Lower leg skin (tissue), 3 donors: ENCODE data around the gene LMNTD1.

Source experiments
- POLR2A ChIP-seq, 2 donors: fragments of 450-650 bp; IDR thresholded peaks; one replicate each; pipeline ENCODE4 v1.6.1; 2016 to 2017; ENCODE audit warnings: antibody characterized with exemption in 2 of 2, mild to moderate bottlenecking in 1 of 2, moderate library complexity in 1 of 2
- TF ChIP-seq, protein P1 (sequence below), 3 donors: fragments of 450-650 bp; IDR thresholded peaks; one replicate each; pipeline ENCODE4 v1.5.1; 2016; ENCODE audit warnings: antibody characterized with exemption in 3 of 3, mild to moderate bottlenecking in 3 of 3, moderate library complexity in 2 of 3

DNA sequence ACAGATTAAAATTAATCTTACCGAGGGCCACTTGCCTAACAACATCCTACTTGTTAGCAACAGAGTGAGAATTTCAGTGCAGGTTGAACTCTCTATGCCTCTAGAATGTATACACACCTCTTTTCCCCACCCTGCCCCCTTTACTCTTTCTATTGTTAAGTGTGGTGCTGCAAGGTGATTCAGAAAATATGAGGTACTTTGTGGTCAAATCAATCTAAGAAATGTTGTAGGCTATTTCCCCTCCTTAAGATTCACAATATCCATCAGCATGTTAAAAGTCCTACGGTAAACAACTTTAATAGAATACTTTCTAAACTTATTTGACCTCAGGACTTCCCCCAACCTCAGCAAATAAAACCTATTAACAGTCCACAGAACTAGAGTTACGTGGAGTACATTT, 106.0 kb downstream of the LMNTD1 start:
- TF ChIP-seq, protein P1, sequence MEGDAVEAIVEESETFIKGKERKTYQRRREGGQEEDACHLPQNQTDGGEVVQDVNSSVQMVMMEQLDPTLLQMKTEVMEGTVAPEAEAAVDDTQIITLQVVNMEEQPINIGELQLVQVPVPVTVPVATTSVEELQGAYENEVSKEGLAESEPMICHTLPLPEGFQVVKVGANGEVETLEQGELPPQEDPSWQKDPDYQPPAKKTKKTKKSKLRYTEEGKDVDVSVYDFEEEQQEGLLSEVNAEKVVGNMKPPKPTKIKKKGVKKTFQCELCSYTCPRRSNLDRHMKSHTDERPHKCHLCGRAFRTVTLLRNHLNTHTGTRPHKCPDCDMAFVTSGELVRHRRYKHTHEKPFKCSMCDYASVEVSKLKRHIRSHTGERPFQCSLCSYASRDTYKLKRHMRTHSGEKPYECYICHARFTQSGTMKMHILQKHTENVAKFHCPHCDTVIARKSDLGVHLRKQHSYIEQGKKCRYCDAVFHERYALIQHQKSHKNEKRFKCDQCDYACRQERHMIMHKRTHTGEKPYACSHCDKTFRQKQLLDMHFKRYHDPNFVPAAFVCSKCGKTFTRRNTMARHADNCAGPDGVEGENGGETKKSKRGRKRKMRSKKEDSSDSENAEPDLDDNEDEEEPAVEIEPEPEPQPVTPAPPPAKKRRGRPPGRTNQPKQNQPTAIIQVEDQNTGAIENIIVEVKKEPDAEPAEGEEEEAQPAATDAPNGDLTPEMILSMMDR (IDR thresholded peaks at IDR 0.05) = no peak
- TF ChIP-seq POLR2A (IDR thresholded peaks at IDR 0.05) = no peak
